CD14-positive monocyte (primary cell): ENCODE results near the gene NECAB2. TPM values are rescaled to one million over a fixed set of nuclear protein-coding genes. Genes with fewer than 3 reads are reported as not detected.
A peak's percentile ranks its signal among the peaks of the same experiment; 100 is the strongest.
"Not testable (repeated sequence)": the region's sequence is repeated elsewhere in the genome, so short reads cannot be mapped to it uniquely, and the experiment has no call there.

Experiments
- DNase-seq, 3 donors: peaks; one replicate each; pipeline ENCODE4 v3.0.0-alpha.2; 2011 to 2022
- H2AFZ ChIP-seq: 2 replicates; pipeline ENCODE4 v1.6.0; 2012; ENCODE audit warnings: mild to moderate bottlenecking, low read depth, low read length, inconsistent platforms; ENCODE audit not compliant: insufficient read depth, poor library complexity, severe bottlenecking
- H3K27ac ChIP-seq, 2 donors: 1 replicate in 1 of 2; 2 replicates in 1 of 2; pipeline ENCODE4 v1.5.1; 2012 to 2013; ENCODE audit warnings: low read length in 2 of 2, control low read depth in 1 of 2, inconsistent platforms in 1 of 2, low read depth in 1 of 2, mild to moderate bottlenecking in 1 of 2
- H3K27me3 ChIP-seq, 2 donors: one replicate each; pipeline versions ENCODE4 v1.6.0 to v1.6.1; 2011 to 2013; ENCODE audit warnings: low read length in 2 of 2; ENCODE audit not compliant: control insufficient read depth in 2 of 2, insufficient read depth in 2 of 2
- H3K36me3 ChIP-seq, 2 donors: replicated peaks in 1 of 2; 1 replicate in 1 of 2; 2 replicates in 1 of 2; pipeline versions ENCODE4 v1.5.1 to v1.6.1; 2012 to 2013; ENCODE audit warnings: low read length in 2 of 2, control low read depth in 1 of 2, inconsistent platforms in 1 of 2, mild to moderate bottlenecking in 1 of 2; ENCODE audit not compliant: insufficient read depth in 2 of 2, control insufficient read depth in 1 of 2
- H3K4me1 ChIP-seq, 2 donors: 1 replicate in 1 of 2; 2 replicates in 1 of 2; pipeline versions ENCODE4 v1.5.1 to v1.6.1; 2012 to 2013; ENCODE audit warnings: low read length in 2 of 2, control low read depth in 1 of 2, inconsistent platforms in 1 of 2, mild to moderate bottlenecking in 1 of 2, moderate library complexity in 1 of 2; ENCODE audit not compliant: insufficient read depth in 2 of 2, control insufficient read depth in 1 of 2
- H3K4me2 ChIP-seq: replicated peaks from 2 replicates; pipeline ENCODE3; 2012; ENCODE audit warnings: low read length, moderate library complexity, mild to moderate bottlenecking; ENCODE audit not compliant: poor library complexity, severe bottlenecking; ENCODE audit errors: extremely low read depth
- H3K4me3 ChIP-seq, 3 experiments: fragments of 200-600 bp in 1 of 3; sonication (generic) in 1 of 3; replicated peaks in 1 of 3; 1 replicate in 2 of 3; 2 replicates in 1 of 3; pipeline ENCODE4 v1.5.1; 2011 to 2013; ENCODE audit warnings: low read length in 3 of 3, mild to moderate bottlenecking in 3 of 3, control low read depth in 2 of 3, low read depth in 2 of 3, inconsistent platforms in 1 of 3, moderate library complexity in 1 of 3
- H3K79me2 ChIP-seq: 2 replicates; pipeline ENCODE4 v1.6.0; 2012; ENCODE audit warnings: mild to moderate bottlenecking, control low read depth, inconsistent platforms, low read length, moderate library complexity; ENCODE audit not compliant: insufficient read depth
- H3K9ac ChIP-seq: 2 replicates; pipeline ENCODE4 v1.6.0; 2017; ENCODE audit warnings: low read length, mild to moderate bottlenecking; ENCODE audit not compliant: insufficient read depth, poor library complexity, severe bottlenecking
- H3K9me3 ChIP-seq, 2 donors: replicated peaks in 1 of 2; 1 replicate in 1 of 2; 2 replicates in 1 of 2; pipeline versions ENCODE4 v1.5.1 to v1.6.1; 2012 to 2013; ENCODE audit warnings: low read length in 2 of 2, control low read depth in 1 of 2; ENCODE audit not compliant: control insufficient read depth in 1 of 2, insufficient read depth in 1 of 2
- H4K20me1 ChIP-seq: 2 replicates; pipeline ENCODE4 v1.6.0; 2012; ENCODE audit warnings: mild to moderate bottlenecking, low read length, control low read depth, moderate library complexity; ENCODE audit not compliant: insufficient read depth
- H3K27ac Mint-ChIP-seq, 7 donors: one replicate each; pipeline ENCODE4 v1.8.0; 2020; ENCODE audit warnings: mild to moderate bottlenecking in 7 of 7, mixed read lengths in 7 of 7, moderate library complexity in 6 of 7, inconsistent platforms in 2 of 7
- H3K27me3 Mint-ChIP-seq, 3 donors: one replicate each; pipeline ENCODE4 v1.8.0; 2021 to 2022; ENCODE audit warnings: low read depth in 3 of 3, mild to moderate bottlenecking in 3 of 3, mixed read lengths in 3 of 3, moderate library complexity in 3 of 3, inconsistent platforms in 1 of 3
- H3K36me3 Mint-ChIP-seq, 2 donors: one replicate each; pipeline ENCODE4 v1.8.0; 2020; ENCODE audit warnings: mixed read lengths in 2 of 2, inconsistent platforms in 1 of 2, mild to moderate bottlenecking in 1 of 2
- H3K4me1 Mint-ChIP-seq: one replicate; pipeline ENCODE4 v1.8.0; 2020; ENCODE audit warnings: mild to moderate bottlenecking, mixed read lengths
- H3K4me3 Mint-ChIP-seq, 2 donors: one replicate each; pipeline ENCODE4 v1.8.0; 2020; ENCODE audit warnings: mild to moderate bottlenecking in 2 of 2, mixed read lengths in 2 of 2, moderate library complexity in 1 of 2
- H3K9me3 Mint-ChIP-seq, 7 donors: one replicate each; pipeline ENCODE4 v1.8.0; 2020 to 2022; ENCODE audit warnings: mixed read lengths in 7 of 7, mild to moderate bottlenecking in 6 of 7, moderate library complexity in 6 of 7, inconsistent platforms in 2 of 7
- CTCF ChIP-seq: fragments of 200-600 bp; IDR thresholded peaks from one replicate; pipeline ENCODE4 v1.8.0; 2022; ENCODE audit warnings: antibody characterized with exemption, mild to moderate bottlenecking
- WGBS: methylation state at CpG from one replicate; pipeline ENCODE4 v1.1.5; 2013; ENCODE audit warnings: missing lambda C conversion rate; ENCODE audit not compliant: insufficient coverage; 5-methylcytosine and 5-hydroxymethylcytosine counted together
- intact Hi-C, 2 donors: fragments of 100-400 bp; cut with micrococcal nuclease; formaldehyde crosslinking; loops; one replicate each; pipeline versions ENCODE4 v1.15.0 to v1.15.1; 2023
- polyA plus RNA-seq, 3 donors: library from polyadenylated mRNA; depleted of rRNA in 1 of 3; unstranded in 2 of 3; stranded (reverse) in 1 of 3; fragments of 300-500 nt in 2 of 3; fragments of >200 nt in 1 of 3; fragmentation: Illumina TruSeq in 2 of 3; gene quantifications; 1 replicate in 2 of 3; 2 replicates in 1 of 3; pipeline ENCODE4 v1.2.3, GENCODE V29; 2012 to 2021

NECAB2 gene
- polyA plus RNA-seq, 3 donors: 0.33 to 1.4 (median 0.52) TPM

- H3K4me2 ChIP-seq: no peak overlapping the region
- H3K27ac ChIP-seq: no peak overlapping the region
- Mint-ChIP-seq H3K4me1 (peaks cover 18% of the 10 kb centered on the region), H3K4me3 (no peak overlapping the region), H3K9me3 (no peaks in the 10 kb centered on the region), H3K36me3 (peaks cover 0 to 2% of the 10 kb centered on the region in 2 donors), H3K27ac (peak overlapping the region in 1 of 7 donors; percentile 13), H3K27me3 (peaks cover 2 to 9% (median 8%) of the 10 kb centered on the region in 3 donors)
- H3K4me3 ChIP-seq: no peak overlapping the region
- peaks cover 23 to 26% of the 10 kb centered on the region in 2 donors for H3K4me1 ChIP-seq
- H3K27me3 ChIP-seq: no peaks in the 10 kb centered on the region
- no peak for TF ChIP-seq CTCF
- H3K9me3 ChIP-seq: no peaks in the 10 kb centered on the region
- WGBS: 100% methylated on average over 2 of the region's 5 CpGs
- no peaks in the 10 kb centered on the region for H3K36me3 ChIP-seq
- H3K79me2 ChIP-seq: no peaks in the 10 kb centered on the region
- H4K20me1 ChIP-seq: no peaks in the 10 kb centered on the region
- intact Hi-C loops: no loop called here
- no peak overlapping the region for H2AFZ ChIP-seq
- DNase-seq: no peak
- H3K9ac ChIP-seq: no peak overlapping the region
Observed at GRCh38 chr16:83949724-83950001, 18.4 kb upstream of the NECAB2 start.

- H3K9me3 Mint-ChIP-seq, H3K36me3 ChIP-seq, H3K27ac ChIP-seq, H3K36me3 Mint-ChIP-seq, H4K20me1 ChIP-seq, H3K9me3 ChIP-seq, H3K4me3 ChIP-seq, DNase-seq, H3K79me2 ChIP-seq, H3K4me3 Mint-ChIP-seq, H3K4me2 ChIP-seq, H3K27me3 ChIP-seq, H3K9ac ChIP-seq, H2AFZ ChIP-seq, intact Hi-C loops: not testable (repeated sequence)
- H3K4me1 ChIP-seq: peaks cover 26 to 30% of the 10 kb centered on the region in 2 donors
- peak overlapping the region in 1 of 7 donors; percentile 70 for H3K27ac Mint-ChIP-seq
- H3K27me3 Mint-ChIP-seq: peaks cover 7 to 19% (median 10%) of the 10 kb centered on the region in 3 donors
- 100% methylated on average over 1 of the region's 10 CpGs for WGBS
- H3K4me1 Mint-ChIP-seq: peaks cover 20% of the 10 kb centered on the region
Observed at GRCh38 chr16:83950862-83951399, 17.1 kb upstream of the NECAB2 start.
